ENCODE measurements around the gene PDE3B. TPM values are rescaled to one million over a fixed set of nuclear protein-coding genes. Genes with fewer than 3 reads are reported as not detected.
"Not testable (repeated sequence)": the region's sequence is repeated elsewhere in the genome, so short reads cannot be mapped to it uniquely, and the experiment has no call there.

PDE3B gene
- total RNA-seq, 1 donor from 2014 or later: 0.26 TPM

GRCh38 chr11:14653090-14653489 lies 9.5 kb downstream of the PDE3B start:
- TF ChIP-seq CTCF (IDR thresholded peaks at IDR 0.05; ENCODE audit: insufficient read depth, low read length, severe bottlenecking): no peak
- Histone ChIP-seq H3K4me3 (ENCODE audit: low read depth, low read length) (no peak overlapping the region), H3K36me3 (ENCODE audit: control insufficient read depth, insufficient read depth, low read length) (no peaks in the 10 kb centered on the region), H3K27me3 (ENCODE audit: control insufficient read depth, insufficient read depth, low read length) (no peaks in the 10 kb centered on the region)
- FAIRE-seq (no peak), DNase-seq (ENCODE audit: low read depth) (no peak)

GRCh38 chr11:14655435-14655834 lies 11.8 kb downstream of the PDE3B start:
- H3K27me3 ChIP-seq (ENCODE audit: control insufficient read depth, insufficient read depth, low read length): no peaks in the 10 kb centered on the region
- FAIRE-seq: no peak

GRCh38 chr11:14656536-14657457 lies 13.2 kb downstream of the PDE3B start:
- H3K27me3 ChIP-seq (ENCODE audit: control insufficient read depth, insufficient read depth, low read length): no peaks in the 10 kb centered on the region
- DNase-seq (ENCODE audit: low read depth): no peak

More at GRCh38 chr11:14655435-14655834, 11.8 kb downstream of the PDE3B start:
- no peak for TF ChIP-seq CTCF (IDR thresholded peaks at IDR 0.05; ENCODE audit: insufficient read depth, low read length, severe bottlenecking)
- Histone ChIP-seq H3K36me3 (ENCODE audit: control insufficient read depth, insufficient read depth, low read length) (no peaks in the 10 kb centered on the region), H3K4me3 (ENCODE audit: low read depth, low read length) (no peak overlapping the region)
- no peak for DNase-seq (ENCODE audit: low read depth)

GRCh38 chr11:14657841-14658240 lies 14.2 kb downstream of the PDE3B start:
- no peak for TF ChIP-seq CTCF (IDR thresholded peaks at IDR 0.05; ENCODE audit: insufficient read depth, low read length, severe bottlenecking)
- DNase-seq (ENCODE audit: low read depth) (no peak), FAIRE-seq (no peak)
- H3K4me3 ChIP-seq (ENCODE audit: low read depth, low read length): no peak overlapping the region
- no peaks in the 10 kb centered on the region for H3K36me3 ChIP-seq (ENCODE audit: control insufficient read depth, insufficient read depth, low read length)
- no peaks in the 10 kb centered on the region for H3K27me3 ChIP-seq (ENCODE audit: control insufficient read depth, insufficient read depth, low read length)

More at GRCh38 chr11:14656536-14657457, 13.2 kb downstream of the PDE3B start:
- FAIRE-seq: no peak
- Histone ChIP-seq H3K4me3 (ENCODE audit: low read depth, low read length) (no peak overlapping the region), H3K36me3 (ENCODE audit: control insufficient read depth, insufficient read depth, low read length) (no peaks in the 10 kb centered on the region)
- TF ChIP-seq CTCF (IDR thresholded peaks at IDR 0.05; ENCODE audit: insufficient read depth, low read length, severe bottlenecking): no peak

GRCh38 chr11:14664926-14665325 lies 21.3 kb downstream of the PDE3B start:
- H3K27me3 ChIP-seq (ENCODE audit: control insufficient read depth, insufficient read depth, low read length); FAIRE-seq; H3K36me3 ChIP-seq (ENCODE audit: control insufficient read depth, insufficient read depth, low read length); H3K4me3 ChIP-seq (ENCODE audit: low read depth, low read length); DNase-seq (ENCODE audit: low read depth): not testable (repeated sequence)

- not testable (repeated sequence) for H3K27me3 ChIP-seq (ENCODE audit: control insufficient read depth, insufficient read depth, low read length); FAIRE-seq; H3K4me3 ChIP-seq (ENCODE audit: low read depth, low read length); H3K36me3 ChIP-seq (ENCODE audit: control insufficient read depth, insufficient read depth, low read length); DNase-seq (ENCODE audit: low read depth)
Measured at GRCh38 chr11:14667329-14667728, 23.7 kb downstream of the PDE3B start.
